Testis (tissue), 3 donors: ENCODE measurements around the gene TAAR6. TPM values are rescaled to one million over a fixed set of nuclear protein-coding genes. Genes with fewer than 3 reads are reported as not detected.
"Not testable (repeated sequence)": the region's sequence is repeated elsewhere in the genome, so short reads cannot be mapped to it uniquely, and the experiment has no call there.

Source experiments
- DNase-seq: peaks from one replicate; pipeline ENCODE4 v3.0.0-alpha.2; 2019
- H3K27ac ChIP-seq, 2 donors: fragments of 200-600 bp; sonication (generic); one replicate each; pipeline ENCODE4 v1.5.1; 2019
- H3K27me3 ChIP-seq: fragments of 200-600 bp; sonication (generic); one replicate; pipeline ENCODE4 v1.5.1; 2019
- H3K36me3 ChIP-seq: fragments of 200-600 bp; sonication (generic); one replicate; pipeline ENCODE4 v1.5.1; 2017; ENCODE audit warnings: low read depth; ENCODE audit errors: missing control alignments
- H3K4me1 ChIP-seq: fragments of 200-600 bp; sonication (generic); one replicate; pipeline ENCODE4 v1.5.1; 2019
- H3K4me3 ChIP-seq, 2 donors: fragments of 200-600 bp; sonication (generic); one replicate each; pipeline ENCODE4 v1.5.1; 2017 to 2019
- H3K9me3 ChIP-seq: fragments of 200-600 bp; sonication (generic); one replicate; pipeline ENCODE4 v1.5.1; 2017
- POLR2A ChIP-seq: fragments of 450-650 bp; IDR thresholded peaks from one replicate; pipeline ENCODE4 v1.6.1; 2017; ENCODE audit warnings: antibody characterized with exemption, mild to moderate bottlenecking, moderate library complexity
- WGBS, 2 donors: methylation state at CpG; one replicate each; pipeline ENCODE4 v1.1.5; 2018; 5-methylcytosine and 5-hydroxymethylcytosine counted together
- intact Hi-C: fragments of 100-400 bp; cut with DNase I; formaldehyde crosslinking; loops from one replicate; pipeline ENCODE4 v1.15.1; 2023; ENCODE audit warnings: low total_unique reads
- polyA plus RNA-seq: library from polyadenylated mRNA; stranded (reverse); fragments of 350-450 nt; fragmentation: Illumina TruSeq; extraction: RNeasy Lipid Tissue Mini Kit (QIAGEN cat#74804); gene quantifications from one replicate; pipeline ENCODE4 v1.2.3, GENCODE V29; 2014; ENCODE audit warnings: low read depth, low replicate concordance; ENCODE audit not compliant: insufficient read depth
- total RNA-seq, 2 donors: library from RNA; depleted of rRNA; stranded (reverse); fragments of >200 nt; gene quantifications; one replicate each; pipeline ENCODE4 v1.2.3, GENCODE V29; 2016
- TF ChIP-seq, protein P1 (sequence below), 3 experiments: fragments of 450-650 bp in 2 of 3; fragments of 200-600 bp in 1 of 3; sonication (generic) in 1 of 3; IDR thresholded peaks; one replicate each; pipeline ENCODE4 v1.5.1; 2016 to 2019; ENCODE audit warnings: antibody characterized with exemption in 3 of 3, mild to moderate bottlenecking in 2 of 3, moderate library complexity in 1 of 3

TAAR6 gene
- total and polyA plus RNA-seq, 3 donors from 2014 or later: not detected

DNA sequence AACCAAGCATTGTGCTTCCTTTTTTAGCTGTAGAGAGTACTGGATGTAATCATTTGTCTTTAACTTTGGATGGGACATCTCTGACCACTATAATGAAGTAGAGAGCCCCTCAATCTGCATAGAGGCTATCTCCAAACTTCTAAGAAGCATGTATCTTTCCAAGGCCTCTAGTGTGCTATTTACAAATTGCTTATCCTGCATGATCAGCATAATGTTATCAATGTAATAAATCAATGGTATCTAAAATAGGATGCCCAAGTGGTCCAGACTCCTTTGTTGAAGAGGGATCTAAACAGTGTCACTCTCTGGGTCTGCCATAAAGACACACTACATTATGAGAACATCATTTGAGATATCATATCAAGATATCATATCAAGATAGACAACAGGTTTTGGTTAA is 25.3 kb upstream of the TAAR6 start:
- Histone ChIP-seq H3K9me3 (no peaks in the 10 kb centered on the region), H3K27me3 (no peaks in the 10 kb centered on the region), H3K4me3 (no peak overlapping the region), H3K27ac (no peak overlapping the region), H3K4me1 (no peaks in the 10 kb centered on the region), H3K36me3 (no peaks in the 10 kb centered on the region)
- no peak for TF ChIP-seq POLR2A
- TF ChIP-seq, protein P1, sequence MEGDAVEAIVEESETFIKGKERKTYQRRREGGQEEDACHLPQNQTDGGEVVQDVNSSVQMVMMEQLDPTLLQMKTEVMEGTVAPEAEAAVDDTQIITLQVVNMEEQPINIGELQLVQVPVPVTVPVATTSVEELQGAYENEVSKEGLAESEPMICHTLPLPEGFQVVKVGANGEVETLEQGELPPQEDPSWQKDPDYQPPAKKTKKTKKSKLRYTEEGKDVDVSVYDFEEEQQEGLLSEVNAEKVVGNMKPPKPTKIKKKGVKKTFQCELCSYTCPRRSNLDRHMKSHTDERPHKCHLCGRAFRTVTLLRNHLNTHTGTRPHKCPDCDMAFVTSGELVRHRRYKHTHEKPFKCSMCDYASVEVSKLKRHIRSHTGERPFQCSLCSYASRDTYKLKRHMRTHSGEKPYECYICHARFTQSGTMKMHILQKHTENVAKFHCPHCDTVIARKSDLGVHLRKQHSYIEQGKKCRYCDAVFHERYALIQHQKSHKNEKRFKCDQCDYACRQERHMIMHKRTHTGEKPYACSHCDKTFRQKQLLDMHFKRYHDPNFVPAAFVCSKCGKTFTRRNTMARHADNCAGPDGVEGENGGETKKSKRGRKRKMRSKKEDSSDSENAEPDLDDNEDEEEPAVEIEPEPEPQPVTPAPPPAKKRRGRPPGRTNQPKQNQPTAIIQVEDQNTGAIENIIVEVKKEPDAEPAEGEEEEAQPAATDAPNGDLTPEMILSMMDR (IDR thresholded peaks at IDR 0.05): no peak
- intact Hi-C loops: no loop called here
- DNase-seq: no peak

DNA sequence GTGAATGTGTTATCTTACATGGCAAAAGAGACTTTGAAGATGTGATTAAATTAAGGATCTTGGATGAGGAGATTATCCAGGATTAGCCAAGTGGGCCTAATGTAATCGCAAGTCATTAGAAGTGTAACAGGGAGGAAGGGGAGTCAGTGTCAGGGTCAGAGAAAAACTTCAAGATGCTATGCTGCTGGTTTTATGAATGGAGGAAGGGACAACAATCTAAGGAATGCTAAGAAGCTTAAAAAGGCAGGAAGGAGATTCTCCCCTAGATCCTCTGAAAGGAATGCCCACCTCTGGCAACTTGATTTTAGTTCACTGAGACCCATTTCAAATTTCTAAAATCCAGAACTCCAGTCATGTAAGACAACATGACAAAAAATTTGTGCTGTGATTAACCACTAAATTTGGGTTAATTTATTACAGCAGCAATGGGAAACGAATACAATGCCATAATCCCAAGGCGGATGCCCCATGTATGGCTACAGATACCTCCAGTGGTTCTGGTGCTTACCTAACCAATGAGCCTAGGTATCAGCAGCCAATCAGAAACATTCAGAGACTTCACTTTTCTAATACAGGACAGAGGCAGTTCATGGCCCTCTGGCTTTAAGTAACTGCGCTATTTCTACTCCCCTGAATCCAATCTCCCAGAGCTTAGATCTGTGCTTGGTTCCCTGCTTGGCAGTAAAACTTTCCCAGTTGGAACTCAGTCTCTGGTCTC is 21.2 kb upstream of the TAAR6 start:
- DNase-seq: no peak
- Histone ChIP-seq H3K36me3 (no peaks in the 10 kb centered on the region), H3K9me3 (no peaks in the 10 kb centered on the region), H3K4me1 (no peaks in the 10 kb centered on the region), H3K27ac (no peak overlapping the region), H3K4me3 (no peak overlapping the region), H3K27me3 (no peaks in the 10 kb centered on the region)
- TF ChIP-seq, protein P1 (IDR thresholded peaks at IDR 0.05): no peak
- no peak for TF ChIP-seq POLR2A
- WGBS, 2 donors: 82 to 90% methylated on average over 4 of the region's 4 CpGs
- intact Hi-C loops: no loop called here

- intact Hi-C loops: no loop called here
- Histone ChIP-seq H3K27me3 (no peaks in the 10 kb centered on the region), H3K4me1 (no peaks in the 10 kb centered on the region), H3K27ac (no peak overlapping the region), H3K4me3 (no peak overlapping the region), H3K9me3 (no peaks in the 10 kb centered on the region), H3K36me3 (no peaks in the 10 kb centered on the region)
- no peak for DNase-seq
- WGBS, 2 donors: 91 to 100% methylated on average over 2 to 4 of the region's 4 CpGs
- TF ChIP-seq, protein P1 (IDR thresholded peaks at IDR 0.05): no peak
- TF ChIP-seq POLR2A: no peak
Observed at GRCh38 chr6:132551214-132551613, 18.9 kb upstream of the TAAR6 start.

DNA sequence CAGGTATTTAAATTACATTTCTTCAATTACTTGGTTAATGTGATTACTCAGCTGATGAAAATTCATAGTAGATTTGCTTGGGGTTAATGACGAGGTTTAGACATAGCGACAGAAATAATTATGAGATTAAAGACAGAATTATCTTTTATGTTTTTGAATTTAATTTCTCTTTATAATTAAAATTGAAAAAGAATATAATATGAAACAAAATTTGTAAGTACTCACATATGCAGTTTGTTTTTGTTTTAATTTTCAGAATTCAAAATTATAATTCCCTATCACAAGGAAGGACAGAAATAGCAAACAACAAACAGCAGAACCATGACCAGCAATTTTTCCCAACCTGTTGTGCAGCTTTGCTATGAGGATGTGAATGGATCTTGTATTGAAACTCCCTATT is 17.8 kb upstream of the TAAR6 start, which contains the start of gene TAAR8:
Gene TAAR8 (plus strand): TSS at position 301 of the 400 bp plus-strand sequence. CDS start 21 bp downstream, at position 322.
- Histone ChIP-seq H3K9me3 (no peaks in the 10 kb centered on the region), H3K4me3 (no peak within 1 kb of the TSS), H3K36me3 (no peaks in the 10 kb centered on the region), H3K4me1 (no peaks in the 10 kb centered on the region), H3K27ac (no peak within 1 kb of the TSS), H3K27me3 (no peaks in the 10 kb centered on the region)
- 90 to 96% methylated on average over 2 of the region's 2 CpGs for WGBS, 2 donors
- TF ChIP-seq POLR2A: no peak
- TF ChIP-seq, protein P1 (IDR thresholded peaks at IDR 0.05): no peak
- DNase-seq: no peak
- intact Hi-C loops: no loop called here

DNA sequence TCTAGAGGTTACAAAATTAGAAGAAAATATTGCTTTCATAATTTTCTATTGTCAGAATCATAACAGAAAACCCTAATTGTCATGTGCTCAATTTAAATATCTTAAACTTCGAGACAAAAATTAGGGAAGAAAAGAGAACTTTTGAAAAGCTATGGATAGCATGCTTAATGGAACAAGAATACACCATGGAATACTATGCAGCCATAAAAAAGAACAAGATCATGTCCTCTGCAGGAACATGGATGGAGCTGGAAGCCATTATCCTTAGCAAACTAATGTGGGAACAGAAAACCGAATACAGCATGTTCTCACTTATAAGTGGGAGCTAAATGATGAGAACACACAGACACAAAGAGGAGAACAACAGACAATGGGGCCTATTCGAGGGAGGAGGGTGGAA is 10.0 kb upstream of the TAAR6 start:
- intact Hi-C loops, H3K4me1 ChIP-seq, H3K27me3 ChIP-seq, H3K27ac ChIP-seq, H3K36me3 ChIP-seq, DNase-seq, H3K4me3 ChIP-seq, H3K9me3 ChIP-seq: not testable (repeated sequence)
- 63 to 76% methylated on average over 3 of the region's 3 CpGs for WGBS, 2 donors
